Adrenal gland (tissue), 5 donors: ENCODE measurements around the gene ADGRD2.

Source experiments
- CTCF ChIP-seq, 6 experiments: fragments of 450-650 bp in 4 of 6; fragments of 200-600 bp in 2 of 6; sonication (generic) in 1 of 6; IDR thresholded peaks; 1 replicate in 5 of 6; 2 replicates in 1 of 6; pipeline versions ENCODE4 v1.5.1 to v1.8.0; 2016 to 2021; ENCODE audit warnings: antibody characterized with exemption in 6 of 6, mild to moderate bottlenecking in 2 of 6, moderate library complexity in 1 of 6
- POLR2A ChIP-seq, 2 donors: fragments of 450-650 bp; IDR thresholded peaks; one replicate each; pipeline ENCODE4 v1.6.1; 2017; ENCODE audit warnings: antibody characterized with exemption in 2 of 2, mild to moderate bottlenecking in 2 of 2, moderate library complexity in 1 of 2
- donor health status: DM: no; HTN: no; CAD: no.

- TF ChIP-seq CTCF (IDR thresholded peaks at IDR 0.05) (no peak), POLR2A (IDR thresholded peaks at IDR 0.05) (no peak)
Observed at GRCh38 chr9:124506433-124506832, 56.2 kb downstream of the ADGRD2 start.
